Stimulated activated CD8-positive, alpha-beta memory T cell treated with anti-CD3 and anti-CD28 coated beads, Interleukin-15, amount 100 ng/mL, for 24 hours (primary cell): Measurements from ENCODE around the gene FXYD1.
A peak's percentile ranks its signal among the peaks of the same experiment; 100 is the strongest.
"Not testable (repeated sequence)": the region's sequence is repeated elsewhere in the genome, so short reads cannot be mapped to it uniquely, and the experiment has no call there.

Experiments used
- DNase-seq: peaks from one replicate; pipeline ENCODE4 v3.0.0-alpha.2; 2020; ENCODE audit warnings: low read depth

Gene FXYD1

GRCh38 chr19:35143231-35143715 is 4.6 kb downstream of the FXYD1 start, which contains the start of gene FXYD7:
TSS of gene FXYD7 (plus strand) at chr19:35143255. CDS start at chr19:35143334, 79 bp downstream.
- DNase-seq: no peak

- DNase-seq: no peak
These were observed 5.2 kb downstream of the FXYD1 start for GRCh38 chr19:35143818-35144217.

- DNase-seq: no peak
These were observed 5.6 kb downstream of the FXYD1 start for GRCh38 chr19:35144259-35144599.

GRCh38 chr19:35144600-35145436 is 6.2 kb downstream of the FXYD1 start:
- DNase-seq: no peak

- no peak for DNase-seq
These were observed 8.3 kb downstream of the FXYD1 start for GRCh38 chr19:35146746-35147459.

GRCh38 chr19:35149463-35149862 is 10.8 kb downstream of the FXYD1 start:
- no peak for DNase-seq

- DNase-seq: no peak
These were observed 11.8 kb downstream of the FXYD1 start for GRCh38 chr19:35150445-35150844.

- DNase-seq: no peak
These were observed 12.8 kb downstream of the FXYD1 start for GRCh38 chr19:35151273-35152065.

- not testable (repeated sequence) for DNase-seq
These were observed 14.5 kb downstream of the FXYD1 start for GRCh38 chr19:35153129-35153522.

GRCh38 chr19:35153701-35154524 is 15.3 kb downstream of the FXYD1 start:
- DNase-seq: peak; percentile 43

- peak; percentile 46 for DNase-seq
These were observed 16.1 kb downstream of the FXYD1 start, which contains the start of gene FXYD5 for GRCh38 chr19:35154525-35155406. TSS of gene FXYD5 (plus strand) at chr19:35154735. CDS start at chr19:35155551, 816 bp downstream.

GRCh38 chr19:35155441-35155840 is 16.8 kb downstream of the FXYD1 start:
- DNase-seq: no peak

- no peak for DNase-seq
These were observed 17.5 kb downstream of the FXYD1 start for GRCh38 chr19:35155981-35156672.

GRCh38 chr19:35156673-35157014 is 18.0 kb downstream of the FXYD1 start:
- no peak for DNase-seq

GRCh38 chr19:35157431-35157830 is 18.8 kb downstream of the FXYD1 start:
- DNase-seq: no peak

- no peak for DNase-seq
These were observed 21.0 kb downstream of the FXYD1 start for GRCh38 chr19:35159606-35160005.

- no peak for DNase-seq
These were observed 22.2 kb downstream of the FXYD1 start for GRCh38 chr19:35160629-35161433.

- DNase-seq: no peak
These were observed 22.8 kb downstream of the FXYD1 start for GRCh38 chr19:35161434-35161743.
